ENCODE results near the gene OPN1LW.
"Not testable (repeated sequence)": the region's sequence is repeated elsewhere in the genome, so short reads cannot be mapped to it uniquely, and the experiment has no call there.

DNA sequence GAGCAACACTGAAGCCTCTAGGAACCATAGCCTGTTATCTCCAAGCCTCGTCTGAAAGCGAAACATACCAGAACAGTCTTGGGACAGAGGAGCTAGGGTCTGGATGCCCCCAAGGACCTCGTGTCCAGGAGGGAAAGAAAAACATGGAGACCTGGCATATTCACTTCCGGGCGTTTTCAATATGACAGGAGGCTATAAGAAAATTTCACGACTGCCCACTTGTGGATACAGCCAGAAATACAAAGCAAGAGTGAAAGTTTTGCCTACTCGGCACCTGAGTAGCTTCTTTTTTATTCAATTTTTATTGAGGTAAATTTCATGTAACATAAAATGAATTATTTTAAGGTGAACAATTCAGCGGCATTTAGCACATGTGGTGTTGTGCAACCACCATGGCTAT lies 20.9 kb downstream of the OPN1LW start:
- not testable (repeated sequence) for TF ChIP-seq CTCF (conservative IDR thresholded peaks at IDR 0.05; ENCODE audit: low read depth, low read length); EZH2 (IDR thresholded peaks at IDR 0.05; ENCODE audit: borderline replicate concordance, low read depth, low read length, poor library complexity, severe bottlenecking)
